Esophagus muscularis mucosa (tissue), 4 donors: ENCODE results near the gene SMIM26.

Experiments
- EP300 ChIP-seq: sonication (generic); formaldehyde crosslinking; IDR thresholded peaks from one replicate; pipeline ENCODE4 v1.6.1; 2017; ENCODE audit warnings: antibody characterized with exemption
- POLR2A ChIP-seq: fragments of 450-650 bp; IDR thresholded peaks from one replicate; pipeline ENCODE4 v1.6.1; 2017; ENCODE audit warnings: antibody characterized with exemption, moderate library complexity, mild to moderate bottlenecking, low read depth
- POLR2AphosphoS5 ChIP-seq, 2 donors: sonication (generic); formaldehyde crosslinking; IDR thresholded peaks; one replicate each; pipeline ENCODE4 v1.6.1; 2017; ENCODE audit warnings: antibody characterized with exemption in 2 of 2
- TF ChIP-seq, protein P1 (sequence below), 3 experiments: fragments of 200-600 bp in 2 of 3; fragments of 450-650 bp in 1 of 3; sonication (generic) in 2 of 3; IDR thresholded peaks; one replicate each; pipeline ENCODE4 v1.5.1; 2017 to 2019; ENCODE audit warnings: antibody characterized with exemption in 3 of 3, mild to moderate bottlenecking in 2 of 3, moderate library complexity in 1 of 3

DNA sequence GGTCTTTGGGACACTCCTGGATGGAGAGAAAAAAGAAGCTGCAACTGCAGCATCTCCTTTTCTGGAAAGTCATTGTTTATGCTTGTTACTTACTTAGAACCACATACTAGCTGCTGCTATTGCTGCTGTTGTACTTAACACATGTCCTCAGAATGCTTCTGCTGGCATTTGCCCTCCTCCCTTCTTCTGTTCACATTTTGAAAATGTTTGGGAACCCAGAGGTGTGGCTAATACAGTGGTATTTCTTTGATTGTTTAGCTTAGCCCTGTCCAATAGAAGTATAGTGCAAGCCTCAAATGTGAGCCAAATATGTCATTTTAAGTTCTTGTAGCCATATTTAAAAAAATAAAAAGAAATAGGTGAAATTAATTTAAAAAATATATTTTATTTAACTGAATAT lies 29.0 kb downstream of the SMIM26 start:
- TF ChIP-seq POLR2A (no peak), POLR2AphosphoS5 (IDR thresholded peaks at IDR 0.05) (no peak), EP300 (no peak)
- TF ChIP-seq, protein P1, sequence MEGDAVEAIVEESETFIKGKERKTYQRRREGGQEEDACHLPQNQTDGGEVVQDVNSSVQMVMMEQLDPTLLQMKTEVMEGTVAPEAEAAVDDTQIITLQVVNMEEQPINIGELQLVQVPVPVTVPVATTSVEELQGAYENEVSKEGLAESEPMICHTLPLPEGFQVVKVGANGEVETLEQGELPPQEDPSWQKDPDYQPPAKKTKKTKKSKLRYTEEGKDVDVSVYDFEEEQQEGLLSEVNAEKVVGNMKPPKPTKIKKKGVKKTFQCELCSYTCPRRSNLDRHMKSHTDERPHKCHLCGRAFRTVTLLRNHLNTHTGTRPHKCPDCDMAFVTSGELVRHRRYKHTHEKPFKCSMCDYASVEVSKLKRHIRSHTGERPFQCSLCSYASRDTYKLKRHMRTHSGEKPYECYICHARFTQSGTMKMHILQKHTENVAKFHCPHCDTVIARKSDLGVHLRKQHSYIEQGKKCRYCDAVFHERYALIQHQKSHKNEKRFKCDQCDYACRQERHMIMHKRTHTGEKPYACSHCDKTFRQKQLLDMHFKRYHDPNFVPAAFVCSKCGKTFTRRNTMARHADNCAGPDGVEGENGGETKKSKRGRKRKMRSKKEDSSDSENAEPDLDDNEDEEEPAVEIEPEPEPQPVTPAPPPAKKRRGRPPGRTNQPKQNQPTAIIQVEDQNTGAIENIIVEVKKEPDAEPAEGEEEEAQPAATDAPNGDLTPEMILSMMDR (IDR thresholded peaks at IDR 0.05), result no peak
